PFSK-1 (cell line): Measurements from ENCODE around the gene ACOT9.

Experiments
- FOXP2 ChIP-seq: optimal IDR thresholded peaks from 2 replicates; pipeline ENCODE3; 2011; ENCODE audit warnings: borderline replicate concordance, control low read depth, inconsistent platforms; ENCODE audit not compliant: insufficient read depth; ENCODE audit errors: extremely low read length, extremely low read depth
- POLR2AphosphoS5 ChIP-seq: IDR thresholded peaks from 2 replicates; pipeline ENCODE4 v1.6.1; 2012; ENCODE audit warnings: low read depth, mild to moderate bottlenecking, control low read depth, low read length, moderate library complexity
- REST ChIP-seq, 2 experiments: IDR thresholded peaks; 2 replicates each; pipeline versions ENCODE4 v1.6.1 to v1.8.0; 2011 to 2012; ENCODE audit warnings: low read depth in 2 of 2, low read length in 2 of 2, control low read depth in 1 of 2, inconsistent platforms in 1 of 2, mild to moderate bottlenecking in 1 of 2, moderate library complexity in 1 of 2; ENCODE audit not compliant: insufficient read depth in 1 of 2
- SIN3A ChIP-seq: IDR thresholded peaks from 2 replicates; pipeline ENCODE4 v1.6.1; 2012; ENCODE audit warnings: mild to moderate bottlenecking, low read length, moderate library complexity, borderline replicate concordance; ENCODE audit not compliant: insufficient read depth
- TAF1 ChIP-seq: IDR thresholded peaks from 2 replicates; pipeline ENCODE4 v1.6.1; 2012; ENCODE audit warnings: low read length, control low read depth, borderline replicate concordance; ENCODE audit not compliant: insufficient read depth

- TF ChIP-seq TAF1 (no peak), SIN3A (no peak), REST (IDR thresholded peaks at IDR 0.05; ENCODE audit: insufficient read depth in 1 of 2, low read depth in 2 of 2, low read length in 2 of 2) (no peak), POLR2AphosphoS5 (no peak), FOXP2 (no peak)
These were observed 80.9 kb downstream of the ACOT9 start for GRCh38 chrX:23662187-23662586.
